ENCODE results near the gene S100A5. TPM values are rescaled to one million over a fixed set of nuclear protein-coding genes. Genes with fewer than 3 reads are reported as not detected.

The S100A5 gene
- total RNA-seq, 1 donor from 2014 or later: not detected

GRCh38 chr1:153510984-153511410 is 29.7 kb downstream of the S100A5 start:
- peak; percentile 92 for TF ChIP-seq CTCF (conservative IDR thresholded peaks at IDR 0.05)
- H3K27me3 Mint-ChIP-seq (ENCODE audit: low read depth): no peaks in the 10 kb centered on the region
- DNase-seq (ENCODE audit: low read depth, low spot score): peak; percentile 90
- no peak overlapping the region for H3K4me3 Mint-ChIP-seq
- H3K36me3 Mint-ChIP-seq (ENCODE audit: low read depth): no peaks in the 10 kb centered on the region
- H3K27ac Mint-ChIP-seq (ENCODE audit: unreplicated experiment): no peak overlapping the region
- peaks cover 6% of the 10 kb centered on the region for H3K4me1 Mint-ChIP-seq
- H3K9me3 Mint-ChIP-seq: no peaks in the 10 kb centered on the region

GRCh38 chr1:153509729-153510354 is 30.9 kb downstream of the S100A5 start:
- Mint-ChIP-seq H3K4me1 (peaks cover 6% of the 10 kb centered on the region), H3K4me3 (no peak overlapping the region), H3K27me3 (ENCODE audit: low read depth) (no peaks in the 10 kb centered on the region), H3K27ac (ENCODE audit: unreplicated experiment) (no peak overlapping the region), H3K36me3 (ENCODE audit: low read depth) (no peaks in the 10 kb centered on the region), H3K9me3 (no peaks in the 10 kb centered on the region)
- TF ChIP-seq CTCF (conservative IDR thresholded peaks at IDR 0.05): peak; percentile 71
- peak; percentile 60 for DNase-seq (ENCODE audit: low read depth, low spot score)

- Mint-ChIP-seq H3K4me1 (peaks cover 6% of the 10 kb centered on the region), H3K9me3 (no peaks in the 10 kb centered on the region), H3K36me3 (ENCODE audit: low read depth) (no peaks in the 10 kb centered on the region), H3K27me3 (ENCODE audit: low read depth) (no peaks in the 10 kb centered on the region), H3K4me3 (no peak overlapping the region), H3K27ac (ENCODE audit: unreplicated experiment) (no peak overlapping the region)
- DNase-seq (ENCODE audit: low read depth, low spot score): no peak
- no peak for TF ChIP-seq CTCF (conservative IDR thresholded peaks at IDR 0.05)
Measured at GRCh38 chr1:153509036-153509435, 31.7 kb downstream of the S100A5 start.

GRCh38 chr1:153507926-153508583 is 32.7 kb downstream of the S100A5 start:
- peaks cover 6% of the 10 kb centered on the region for H3K4me1 Mint-ChIP-seq
- H3K27ac Mint-ChIP-seq (ENCODE audit: unreplicated experiment): peak overlapping the region; percentile 27
- no peak for DNase-seq (ENCODE audit: low read depth, low spot score)
- H3K4me3 Mint-ChIP-seq: no peak overlapping the region
- H3K9me3 Mint-ChIP-seq: no peaks in the 10 kb centered on the region
- no peak for TF ChIP-seq CTCF (conservative IDR thresholded peaks at IDR 0.05)
- no peaks in the 10 kb centered on the region for H3K27me3 Mint-ChIP-seq (ENCODE audit: low read depth)
- H3K36me3 Mint-ChIP-seq (ENCODE audit: low read depth): no peaks in the 10 kb centered on the region

GRCh38 chr1:153506831-153507413 is 33.8 kb downstream of the S100A5 start:
- H3K36me3 Mint-ChIP-seq (ENCODE audit: low read depth): no peaks in the 10 kb centered on the region
- H3K4me3 Mint-ChIP-seq: no peak overlapping the region
- H3K9me3 Mint-ChIP-seq: no peaks in the 10 kb centered on the region
- DNase-seq (ENCODE audit: low read depth, low spot score): no peak
- no peak for TF ChIP-seq CTCF (conservative IDR thresholded peaks at IDR 0.05)
- H3K27ac Mint-ChIP-seq (ENCODE audit: unreplicated experiment): no peak overlapping the region
- peaks cover 6% of the 10 kb centered on the region for H3K4me1 Mint-ChIP-seq
- no peaks in the 10 kb centered on the region for H3K27me3 Mint-ChIP-seq (ENCODE audit: low read depth)
